Natural killer cell (primary cell): ENCODE measurements around the gene BCL7B. TPM values are rescaled to one million over a fixed set of nuclear protein-coding genes. Genes with fewer than 3 reads are reported as not detected.
A peak's percentile ranks its signal among the peaks of the same experiment; 100 is the strongest.
"Not testable (repeated sequence)": the region's sequence is repeated elsewhere in the genome, so short reads cannot be mapped to it uniquely, and the experiment has no call there.

Experiments
- ATAC-seq, 3 donors: fragments of 150-1000 bp in 2 of 3; fragments of 200-7000 bp in 1 of 3; cut with Tn5 transposase; 1 replicate in 1 of 3; 2 replicates in 2 of 3; pipeline ENCODE4 v1.10.0; 2021; ENCODE audit warnings: mild to moderate bottlenecking in 2 of 3, moderate library complexity in 2 of 3
- DNase-seq, 2 donors: peaks; one replicate each; pipeline versions ENCODE4 v3.0.0 to v3.0.0-alpha.2; 2013 to 2021; ENCODE audit warnings: mixed read lengths in 1 of 2
- H3K27ac ChIP-seq: one replicate; pipeline ENCODE4 v1.5.1; 2013; ENCODE audit warnings: mild to moderate bottlenecking, low read length
- H3K27me3 ChIP-seq: one replicate; pipeline ENCODE4 v1.6.1; 2013; ENCODE audit warnings: low read length; ENCODE audit not compliant: control insufficient read depth, insufficient read depth
- H3K36me3 ChIP-seq: one replicate; pipeline ENCODE4 v1.6.1; 2013; ENCODE audit warnings: low read length; ENCODE audit not compliant: control insufficient read depth, insufficient read depth
- H3K4me1 ChIP-seq: one replicate; pipeline ENCODE4 v1.6.1; 2013; ENCODE audit warnings: low read length; ENCODE audit not compliant: control insufficient read depth, insufficient read depth
- H3K4me3 ChIP-seq: one replicate; pipeline ENCODE4 v1.5.1; 2013; ENCODE audit warnings: low read length
- H3K9me3 ChIP-seq: one replicate; pipeline ENCODE4 v1.6.1; 2013; ENCODE audit warnings: low read length; ENCODE audit not compliant: control insufficient read depth, insufficient read depth
- H3K27ac Mint-ChIP-seq, 2 donors: one replicate each; pipeline ENCODE4 v1.8.0; 2022; ENCODE audit warnings: mild to moderate bottlenecking in 2 of 2, mixed read lengths in 2 of 2, moderate library complexity in 1 of 2
- H3K27me3 Mint-ChIP-seq, 2 donors: one replicate each; pipeline ENCODE4 v1.8.0; 2022; ENCODE audit warnings: low read depth in 2 of 2, mixed read lengths in 2 of 2
- H3K36me3 Mint-ChIP-seq: one replicate; pipeline ENCODE4 v1.8.0; 2022; ENCODE audit warnings: mixed read lengths
- H3K4me1 Mint-ChIP-seq, 2 donors: one replicate each; pipeline ENCODE4 v1.8.0; 2022; ENCODE audit warnings: mixed read lengths in 2 of 2
- H3K4me3 Mint-ChIP-seq: one replicate; pipeline ENCODE4 v1.8.0; 2022; ENCODE audit warnings: mild to moderate bottlenecking, moderate library complexity, mixed read lengths
- H3K9me3 Mint-ChIP-seq, 2 donors: one replicate each; pipeline ENCODE4 v1.8.0; 2022; ENCODE audit warnings: mixed read lengths in 2 of 2
- WGBS: methylation state at CpG from one replicate; pipeline ENCODE4 v1.1.7; 2013; ENCODE audit warnings: missing lambda C conversion rate; ENCODE audit not compliant: insufficient coverage; 5-methylcytosine and 5-hydroxymethylcytosine counted together
- intact Hi-C: fragments of 100-400 bp; cut with micrococcal nuclease; formaldehyde crosslinking; loops from one replicate; pipeline ENCODE4 v1.14.2; 2022
- total RNA-seq, 4 donors: library from RNA; stranded (reverse); fragments of 120-200 nt in 1 of 4; gene quantifications; one replicate each; pipeline versions ENCODE4 v1.2.3 to v1.2.4, GENCODE V29; 2013 to 2022
- TF ChIP-seq, protein P1 (sequence below): fragments of 200-600 bp; IDR thresholded peaks from one replicate; pipeline ENCODE4 v1.8.0; 2022; ENCODE audit warnings: antibody characterized with exemption

BCL7B gene
- total RNA-seq, 3 donors from 2014 or later (not counting 1 experiment from before 2014, with no cell fraction given) = 109 to 131 (median 120) TPM

DNA sequence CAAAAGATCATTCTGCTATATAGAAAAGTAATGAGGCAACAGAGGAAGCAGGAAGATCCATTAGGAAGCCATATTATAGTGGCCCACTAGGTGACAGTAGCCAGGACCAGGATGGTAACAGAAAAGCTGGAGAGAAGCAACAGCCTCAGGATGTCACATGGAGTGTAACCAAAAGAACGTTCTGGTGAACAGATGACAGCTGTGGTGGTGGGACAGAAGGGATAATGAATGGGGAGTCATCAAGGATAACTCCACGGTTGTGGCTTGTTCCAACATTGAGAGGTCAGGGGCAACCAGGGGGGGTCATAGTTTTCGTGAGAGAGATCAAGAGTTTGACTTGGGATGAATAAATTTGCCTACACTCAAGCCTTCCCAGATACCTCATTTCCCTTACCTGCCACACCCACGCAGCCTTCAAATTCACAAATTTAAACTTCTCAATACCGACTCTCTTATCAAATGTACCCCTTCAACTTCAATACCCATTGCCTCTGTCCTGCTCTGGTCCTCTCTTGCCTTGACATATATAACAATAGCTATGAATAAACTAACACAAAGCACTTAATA is 11.6 kb upstream of the BCL7B start:
- Mint-ChIP-seq H3K4me1 (peaks cover 7 to 14% of the 10 kb centered on the region in 2 donors), H3K27me3 (no peaks in the 10 kb centered on the region), H3K36me3 (no peaks in the 10 kb centered on the region), H3K9me3 (no peaks in the 10 kb centered on the region), H3K27ac (no peak overlapping the region), H3K4me3 (no peak overlapping the region)
- Histone ChIP-seq H3K36me3 (peaks cover 42% of the 10 kb centered on the region), H3K27ac (no peak overlapping the region), H3K4me3 (no peak overlapping the region), H3K4me1 (peaks cover 9% of the 10 kb centered on the region), H3K9me3 (no peaks in the 10 kb centered on the region), H3K27me3 (no peaks in the 10 kb centered on the region)
- WGBS = 92% methylated on average over 5 of the region's 5 CpGs
- no peak for DNase-seq
- no peak for ATAC-seq
- TF ChIP-seq, protein P1, sequence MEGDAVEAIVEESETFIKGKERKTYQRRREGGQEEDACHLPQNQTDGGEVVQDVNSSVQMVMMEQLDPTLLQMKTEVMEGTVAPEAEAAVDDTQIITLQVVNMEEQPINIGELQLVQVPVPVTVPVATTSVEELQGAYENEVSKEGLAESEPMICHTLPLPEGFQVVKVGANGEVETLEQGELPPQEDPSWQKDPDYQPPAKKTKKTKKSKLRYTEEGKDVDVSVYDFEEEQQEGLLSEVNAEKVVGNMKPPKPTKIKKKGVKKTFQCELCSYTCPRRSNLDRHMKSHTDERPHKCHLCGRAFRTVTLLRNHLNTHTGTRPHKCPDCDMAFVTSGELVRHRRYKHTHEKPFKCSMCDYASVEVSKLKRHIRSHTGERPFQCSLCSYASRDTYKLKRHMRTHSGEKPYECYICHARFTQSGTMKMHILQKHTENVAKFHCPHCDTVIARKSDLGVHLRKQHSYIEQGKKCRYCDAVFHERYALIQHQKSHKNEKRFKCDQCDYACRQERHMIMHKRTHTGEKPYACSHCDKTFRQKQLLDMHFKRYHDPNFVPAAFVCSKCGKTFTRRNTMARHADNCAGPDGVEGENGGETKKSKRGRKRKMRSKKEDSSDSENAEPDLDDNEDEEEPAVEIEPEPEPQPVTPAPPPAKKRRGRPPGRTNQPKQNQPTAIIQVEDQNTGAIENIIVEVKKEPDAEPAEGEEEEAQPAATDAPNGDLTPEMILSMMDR = no peak
- intact Hi-C loops = no loop called here

GRCh38 chr7:73567846-73568685 is 10.6 kb upstream of the BCL7B start:
- TF ChIP-seq, protein P1 = no peak
- WGBS = 86% methylated on average over 12 of the region's 12 CpGs
- intact Hi-C loops = no loop called here
- Histone ChIP-seq H3K27me3 (no peaks in the 10 kb centered on the region), H3K4me1 (peaks cover 9% of the 10 kb centered on the region), H3K4me3 (no peak overlapping the region), H3K36me3 (peaks cover 31% of the 10 kb centered on the region), H3K9me3 (no peaks in the 10 kb centered on the region), H3K27ac (no peak overlapping the region)
- Mint-ChIP-seq H3K4me3 (no peak overlapping the region), H3K27me3 (no peaks in the 10 kb centered on the region), H3K27ac (no peak overlapping the region), H3K9me3 (no peaks in the 10 kb centered on the region), H3K4me1 (peaks cover 7 to 14% of the 10 kb centered on the region in 2 donors), H3K36me3 (no peaks in the 10 kb centered on the region)
- ATAC-seq (no peak), DNase-seq (no peak)

DNA sequence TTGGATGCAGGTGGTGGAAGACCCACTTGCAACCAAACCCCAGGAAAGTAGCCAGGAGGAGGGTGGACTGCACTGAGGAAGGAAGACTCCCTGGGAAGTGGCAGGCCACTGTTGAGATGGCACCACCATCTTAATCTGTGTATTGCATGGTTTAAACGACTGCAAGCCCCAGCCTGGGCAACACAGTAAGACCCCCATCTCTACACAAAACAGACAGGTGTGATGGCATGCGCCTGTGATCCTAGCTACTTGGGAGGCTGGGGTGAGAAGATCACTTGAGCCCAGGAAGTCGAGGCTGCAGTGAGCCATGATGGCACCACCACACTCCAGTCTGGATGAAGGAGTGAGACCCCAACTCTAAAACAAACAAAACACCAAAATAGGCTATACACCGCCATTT is 9.7 kb upstream of the BCL7B start:
- Histone ChIP-seq H3K36me3 (peaks cover 22% of the 10 kb centered on the region), H3K9me3 (no peaks in the 10 kb centered on the region), H3K4me1 (peaks cover 9% of the 10 kb centered on the region), H3K4me3 (no peak overlapping the region), H3K27me3 (no peaks in the 10 kb centered on the region), H3K27ac (no peak overlapping the region)
- Mint-ChIP-seq H3K4me1 (peaks cover 7 to 14% of the 10 kb centered on the region in 2 donors), H3K4me3 (no peak overlapping the region), H3K9me3 (no peaks in the 10 kb centered on the region), H3K36me3 (no peaks in the 10 kb centered on the region), H3K27ac (no peak overlapping the region), H3K27me3 (peaks cover 0 to under 1% of the 10 kb centered on the region in 2 donors)
- intact Hi-C loops = no loop called here
- TF ChIP-seq, protein P1 = no peak
- WGBS = no CpG with 5 or more reads among the region's 4 CpGs
- no peak for ATAC-seq
- DNase-seq = no peak

GRCh38 chr7:73566431-73566830 is 8.9 kb upstream of the BCL7B start:
- intact Hi-C loops, ATAC-seq, H3K9me3 Mint-ChIP-seq, H3K27me3 Mint-ChIP-seq, H3K27ac ChIP-seq, H3K27me3 ChIP-seq, H3K4me1 ChIP-seq, H3K9me3 ChIP-seq, H3K36me3 Mint-ChIP-seq, DNase-seq: not testable (repeated sequence)
- Histone ChIP-seq H3K4me3 (peak overlapping the region; percentile 41), H3K36me3 (peaks cover 20% of the 10 kb centered on the region)
- Mint-ChIP-seq H3K27ac (peak overlapping the region in 1 of 2 donors; percentile 84), H3K4me1 (peaks cover 7 to 14% of the 10 kb centered on the region in 2 donors), H3K4me3 (peak overlapping the region; percentile 69)
